DOHH2 (cell line): ENCODE measurements around the gene RAG2.

Experiments used
- H3F3A ChIP-seq: fragments of 200-600 bp; sonication (generic), shearing (Covaris generic); 2 replicates; pipeline ENCODE4 v1.6.0; 2016; ENCODE audit warnings: antibody characterized with exemption, mild to moderate bottlenecking; ENCODE audit not compliant: control insufficient read depth, insufficient read depth
- H3K27ac ChIP-seq: fragments of 200-600 bp; sonication (generic); 2 replicates; pipeline ENCODE4 v1.5.1; 2014; ENCODE audit warnings: low read depth, mild to moderate bottlenecking, low read length, moderate library complexity
- H3K27me3 ChIP-seq: fragments of 200-600 bp; sonication (generic); 2 replicates; pipeline ENCODE4 v1.6.1; 2014; ENCODE audit warnings: mild to moderate bottlenecking, low read length, mixed read lengths; ENCODE audit not compliant: control insufficient read depth
- H3K36me3 ChIP-seq: fragments of 200-600 bp; sonication (generic); 2 replicates; pipeline ENCODE4 v1.6.1; 2014; ENCODE audit warnings: mild to moderate bottlenecking, low read length, moderate library complexity, mixed read lengths; ENCODE audit not compliant: control insufficient read depth
- H3K4me1 ChIP-seq: fragments of 200-600 bp; sonication (generic); 2 replicates; pipeline ENCODE4 v1.6.1; 2014; ENCODE audit warnings: mild to moderate bottlenecking, low read length, mixed read lengths; ENCODE audit not compliant: control insufficient read depth
- H3K4me2 ChIP-seq: fragments of 200-600 bp; sonication (generic); 2 replicates; pipeline ENCODE4 v1.6.0; 2014; ENCODE audit warnings: mild to moderate bottlenecking, low read length, moderate library complexity
- H3K4me3 ChIP-seq: fragments of 200-600 bp; sonication (generic); 2 replicates; pipeline ENCODE4 v1.5.1; 2014; ENCODE audit warnings: mild to moderate bottlenecking, low read length, mixed read lengths
- H3K79me2 ChIP-seq: fragments of 200-600 bp; sonication (generic); 2 replicates; pipeline ENCODE4 v1.6.1; 2014; ENCODE audit warnings: mild to moderate bottlenecking, low read length, mixed read lengths; ENCODE audit not compliant: control insufficient read depth
- H3K9me2 ChIP-seq: fragments of 200-600 bp; sonication (generic); replicated peaks from 2 replicates; pipeline ENCODE4 v1.6.1; 2014; ENCODE audit warnings: mild to moderate bottlenecking, low read length, mixed read lengths; ENCODE audit not compliant: control insufficient read depth
- H3K9me3 ChIP-seq: fragments of 200-600 bp; sonication (generic); 2 replicates; pipeline ENCODE4 v1.6.1; 2014; ENCODE audit warnings: antibody characterized with exemption, low read length, mixed read lengths; ENCODE audit not compliant: control insufficient read depth, insufficient read depth
- H4K20me1 ChIP-seq: fragments of 200-600 bp; sonication (generic); 2 replicates; pipeline ENCODE4 v1.6.0; 2014; ENCODE audit warnings: low read depth, mild to moderate bottlenecking, antibody characterized with exemption, low read length, moderate library complexity; ENCODE audit not compliant: control insufficient read depth, insufficient read depth
- EZH2phosphoT487 ChIP-seq: fragments of 200-600 bp; sonication (generic); IDR thresholded peaks from 2 replicates; pipeline ENCODE4 v1.6.1; 2017; ENCODE audit warnings: borderline replicate concordance, mild to moderate bottlenecking, antibody characterized with exemption, low read length, moderate library complexity, mixed read lengths
- TF ChIP-seq, protein P1 (sequence below): fragments of 200-600 bp; sonication (generic); IDR thresholded peaks from one replicate; pipeline ENCODE4 v1.5.1; 2014; ENCODE audit warnings: antibody characterized with exemption, mild to moderate bottlenecking, low read depth, low read length; ENCODE audit not compliant: poor library complexity, severe bottlenecking

Gene RAG2

GRCh38 chr11:36601155-36601554 is 3.1 kb upstream of the RAG2 start:
- Histone ChIP-seq H4K20me1 (no peaks in the 10 kb centered on the region), H3K9me2 (no peaks in the 10 kb centered on the region), H3K4me3 (no peak overlapping the region), H3K27ac (no peak overlapping the region), H3K9me3 (no peaks in the 10 kb centered on the region), H3K79me2 (no peaks in the 10 kb centered on the region), H3K4me2 (no peak overlapping the region), H3F3A (no peaks in the 10 kb centered on the region), H3K27me3 (no peaks in the 10 kb centered on the region), H3K36me3 (no peaks in the 10 kb centered on the region), H3K4me1 (peaks cover 5% of the 10 kb centered on the region)
- TF ChIP-seq EZH2phosphoT487: no peak
- TF ChIP-seq, protein P1, sequence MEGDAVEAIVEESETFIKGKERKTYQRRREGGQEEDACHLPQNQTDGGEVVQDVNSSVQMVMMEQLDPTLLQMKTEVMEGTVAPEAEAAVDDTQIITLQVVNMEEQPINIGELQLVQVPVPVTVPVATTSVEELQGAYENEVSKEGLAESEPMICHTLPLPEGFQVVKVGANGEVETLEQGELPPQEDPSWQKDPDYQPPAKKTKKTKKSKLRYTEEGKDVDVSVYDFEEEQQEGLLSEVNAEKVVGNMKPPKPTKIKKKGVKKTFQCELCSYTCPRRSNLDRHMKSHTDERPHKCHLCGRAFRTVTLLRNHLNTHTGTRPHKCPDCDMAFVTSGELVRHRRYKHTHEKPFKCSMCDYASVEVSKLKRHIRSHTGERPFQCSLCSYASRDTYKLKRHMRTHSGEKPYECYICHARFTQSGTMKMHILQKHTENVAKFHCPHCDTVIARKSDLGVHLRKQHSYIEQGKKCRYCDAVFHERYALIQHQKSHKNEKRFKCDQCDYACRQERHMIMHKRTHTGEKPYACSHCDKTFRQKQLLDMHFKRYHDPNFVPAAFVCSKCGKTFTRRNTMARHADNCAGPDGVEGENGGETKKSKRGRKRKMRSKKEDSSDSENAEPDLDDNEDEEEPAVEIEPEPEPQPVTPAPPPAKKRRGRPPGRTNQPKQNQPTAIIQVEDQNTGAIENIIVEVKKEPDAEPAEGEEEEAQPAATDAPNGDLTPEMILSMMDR: no peak

DNA sequence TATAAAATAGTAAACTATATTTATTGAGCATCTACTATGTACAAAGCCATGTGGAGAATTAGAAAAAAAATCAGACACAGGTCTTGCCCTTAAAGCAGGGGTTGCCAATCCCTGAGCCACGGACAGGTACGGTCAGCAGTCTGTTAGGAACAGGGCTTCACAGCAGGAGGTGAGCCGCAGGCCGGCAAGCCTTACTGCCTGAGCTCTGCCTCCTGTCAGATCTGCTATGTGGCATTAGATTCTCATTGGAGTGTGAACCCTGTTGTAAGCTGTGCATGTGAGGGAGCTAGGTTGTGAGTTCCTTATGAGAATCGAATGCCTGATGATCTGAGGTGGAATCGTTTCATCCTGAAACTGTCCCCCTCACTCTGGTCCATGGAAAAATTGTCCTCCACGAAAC is 2.1 kb upstream of the RAG2 start:
- Histone ChIP-seq H3K4me2 (no peak overlapping the region), H3K27ac (no peak overlapping the region)

GRCh38 chr11:36596880-36597279 is 1.2 kb downstream of the RAG2 start:
- H3K9me2 ChIP-seq: no peaks in the 10 kb centered on the region
- TF ChIP-seq EZH2phosphoT487: no peak
- TF ChIP-seq, protein P1: no peak
- no peaks in the 10 kb centered on the region for H3F3A ChIP-seq
- H3K27me3 ChIP-seq: no peaks in the 10 kb centered on the region
- H4K20me1 ChIP-seq: no peaks in the 10 kb centered on the region
- H3K4me2 ChIP-seq: no peak overlapping the region
- no peaks in the 10 kb centered on the region for H3K36me3 ChIP-seq
- no peak overlapping the region for H3K4me3 ChIP-seq
- no peaks in the 10 kb centered on the region for H3K9me3 ChIP-seq
- no peaks in the 10 kb centered on the region for H3K4me1 ChIP-seq
- no peak overlapping the region for H3K27ac ChIP-seq
- no peaks in the 10 kb centered on the region for H3K79me2 ChIP-seq

More for the DNA sequence above, 2.1 kb upstream of the RAG2 start:
- TF ChIP-seq EZH2phosphoT487: no peak
- TF ChIP-seq, protein P1: no peak
- H3F3A ChIP-seq: no peaks in the 10 kb centered on the region
- H3K9me2 ChIP-seq: no peaks in the 10 kb centered on the region
- no peaks in the 10 kb centered on the region for H3K36me3 ChIP-seq
- H3K27me3 ChIP-seq: no peaks in the 10 kb centered on the region
- no peaks in the 10 kb centered on the region for H3K4me1 ChIP-seq
- H3K4me3 ChIP-seq: no peak overlapping the region
- H4K20me1 ChIP-seq: no peaks in the 10 kb centered on the region
- H3K79me2 ChIP-seq: no peaks in the 10 kb centered on the region
- H3K9me3 ChIP-seq: no peaks in the 10 kb centered on the region
